GM13977 (cell line): ENCODE data around the gene UNC5A.

Source experiments
- DNase-seq: peaks from one replicate; pipeline ENCODE4 v3.0.0; 2012; ENCODE audit warnings: low spot score
- CTCF ChIP-seq: IDR thresholded peaks from 2 replicates; pipeline ENCODE4 v1.5.1; 2012; ENCODE audit warnings: mild to moderate bottlenecking, control low read depth; ENCODE audit not compliant: insufficient read depth; ENCODE audit errors: extremely low read depth, missing control alignments
- in situ Hi-C: fragments of 300-500 bp; cut with MboI; formaldehyde crosslinking; loops from one replicate; pipeline ENCODE4 v1.12.0; 2022; ENCODE audit warnings: low sequenced_read_pairs, low pct_unique_long_range_greater_than_20kb, mixed read lengths, inconsistent platforms; ENCODE audit not compliant: unreplicated experiment

UNC5A gene

GRCh38 chr5:176899946-176900779, 89.8 kb downstream of the UNC5A start:
- in situ Hi-C loops, result no loop called here
- DNase-seq, result no peak

GRCh38 chr5:176900780-176901204, 90.4 kb downstream of the UNC5A start:
- TF ChIP-seq CTCF, result no peak
- in situ Hi-C loops, result no loop called here

More at GRCh38 chr5:176899946-176900779, 89.8 kb downstream of the UNC5A start:
- TF ChIP-seq CTCF, result no peak

GRCh38 chr5:176901260-176902101, 91.1 kb downstream of the UNC5A start:
- TF ChIP-seq CTCF, result no peak
- in situ Hi-C loops, result no loop called here
- DNase-seq, result no peak

More at GRCh38 chr5:176900780-176901204, 90.4 kb downstream of the UNC5A start:
- no peak for DNase-seq

GRCh38 chr5:176902102-176902814, 91.9 kb downstream of the UNC5A start:
- in situ Hi-C loops, result no loop called here
- DNase-seq, result no peak
- no peak for TF ChIP-seq CTCF

GRCh38 chr5:176902911-176903664, 92.7 kb downstream of the UNC5A start:
- no peak for DNase-seq
- in situ Hi-C loops, result no loop called here
- no peak for TF ChIP-seq CTCF
